Peyer's patch (tissue), 4 donors: ENCODE results near the gene SLC16A3. TPM values are rescaled to one million over a fixed set of nuclear protein-coding genes. Genes with fewer than 3 reads are reported as not detected.

Experiments
- DNase-seq, 3 donors: peaks; one replicate each; pipeline ENCODE4 v3.0.0-alpha.2; 2017 to 2019
- H3K27ac ChIP-seq, 4 donors: fragments of 200-600 bp; sonication (generic); one replicate each; pipeline ENCODE4 v1.5.1; 2016 to 2019
- H3K27me3 ChIP-seq, 2 donors: fragments of 200-600 bp; sonication (generic); one replicate each; pipeline ENCODE4 v1.5.1; 2019
- H3K36me3 ChIP-seq, 3 donors: fragments of 200-600 bp; sonication (generic); one replicate each; pipeline ENCODE4 v1.5.1; 2016 to 2019
- H3K4me1 ChIP-seq, 4 donors: fragments of 200-600 bp; sonication (generic); one replicate each; pipeline ENCODE4 v1.5.1; 2016 to 2019
- H3K4me3 ChIP-seq, 4 donors: fragments of 200-600 bp; sonication (generic); 1 replicate in 3 of 4; 2 replicates in 1 of 4; pipeline ENCODE4 v1.5.1; 2016 to 2019; ENCODE audit warnings: mild to moderate bottlenecking in 1 of 4
- H3K9me3 ChIP-seq, 4 donors: fragments of 200-600 bp; sonication (generic); one replicate each; pipeline ENCODE4 v1.5.1; 2016 to 2019; ENCODE audit warnings: mild to moderate bottlenecking in 1 of 4
- CTCF ChIP-seq, 6 experiments: fragments of 450-650 bp in 4 of 6; fragments of 200-600 bp in 2 of 6; sonication (generic) in 1 of 6; IDR thresholded peaks; one replicate each; pipeline ENCODE4 v1.5.1; 2017 to 2019; ENCODE audit warnings: antibody characterized with exemption in 6 of 6, mild to moderate bottlenecking in 3 of 6, moderate library complexity in 1 of 6
- POLR2A ChIP-seq, 2 donors: fragments of 450-650 bp; IDR thresholded peaks; one replicate each; pipeline ENCODE4 v1.5.1; 2017; ENCODE audit warnings: antibody characterized with exemption in 2 of 2, mild to moderate bottlenecking in 2 of 2, moderate library complexity in 2 of 2
- total RNA-seq, 4 donors: library from RNA; depleted of rRNA; stranded (reverse); fragments of >200 nt; gene quantifications; one replicate each; pipeline ENCODE4 v1.1.0, GENCODE V29; 2016

Gene SLC16A3
- total RNA-seq, 4 donors from 2014 or later: 18.9 to 55.0 (median 35.3) TPM

- Histone ChIP-seq H3K4me1 (peaks cover 0 to 74% (median 38%) of the 10 kb centered on the region in 4 donors), H3K36me3 (peaks cover 0 to under 1% (median 0%) of the 10 kb centered on the region in 3 donors), H3K27me3 (no peaks in the 10 kb centered on the region), H3K9me3 (no peaks in the 10 kb centered on the region), H3K4me3 (peak overlapping the region; percentile 60 to 89 (median 69)), H3K27ac (peak overlapping the region; percentile 95 to 99 (median 96))
- DNase-seq: peak; percentile 75 to 87 (median 84)
- peak in 1 of 2 donors; percentile 61 for TF ChIP-seq POLR2A (IDR thresholded peaks at IDR 0.05)
- TF ChIP-seq CTCF (IDR thresholded peaks at IDR 0.05): peak in 2 of 6 experiments; percentile 3
These were observed 2.9 kb downstream of the SLC16A3 start for GRCh38 chr17:82231562-82232321.

- Histone ChIP-seq H3K27me3 (no peaks in the 10 kb centered on the region), H3K9me3 (no peaks in the 10 kb centered on the region), H3K36me3 (peaks cover 0 to 7% (median 0%) of the 10 kb centered on the region in 3 donors), H3K27ac (peak overlapping the region; percentile 95 to 99 (median 96)), H3K4me1 (peaks cover 0 to 79% (median 38%) of the 10 kb centered on the region in 4 donors), H3K4me3 (peak overlapping the region; percentile 60 to 89 (median 69))
- no peak for TF ChIP-seq CTCF (IDR thresholded peaks at IDR 0.05)
- TF ChIP-seq POLR2A (IDR thresholded peaks at IDR 0.05): no peak
- no peak for DNase-seq
These were observed 3.5 kb downstream of the SLC16A3 start for GRCh38 chr17:82232322-82232820.

- Histone ChIP-seq H3K4me1 (peaks cover 0 to 85% (median 42%) of the 10 kb centered on the region in 4 donors), H3K9me3 (no peaks in the 10 kb centered on the region), H3K27me3 (no peaks in the 10 kb centered on the region), H3K27ac (peak overlapping the region in 1 of 4 donors; percentile 97), H3K36me3 (peaks cover 0 to 14% (median 0%) of the 10 kb centered on the region in 3 donors), H3K4me3 (no peak overlapping the region)
- DNase-seq: peak in 1 of 3 donors; percentile 43
- TF ChIP-seq CTCF (IDR thresholded peaks at IDR 0.05): no peak
- TF ChIP-seq POLR2A (IDR thresholded peaks at IDR 0.05): no peak
These were observed 4.3 kb downstream of the SLC16A3 start for GRCh38 chr17:82232876-82233785.

- Histone ChIP-seq H3K27me3 (no peaks in the 10 kb centered on the region), H3K36me3 (peaks cover 0 to 19% (median 0%) of the 10 kb centered on the region in 3 donors), H3K4me3 (no peak overlapping the region), H3K27ac (peak overlapping the region in 1 of 4 donors; percentile 97), H3K4me1 (peaks cover 2 to 89% (median 48%) of the 10 kb centered on the region in 4 donors), H3K9me3 (no peaks in the 10 kb centered on the region)
- TF ChIP-seq POLR2A (IDR thresholded peaks at IDR 0.05): no peak
- TF ChIP-seq CTCF (IDR thresholded peaks at IDR 0.05): no peak
- DNase-seq: peak in 1 of 3 donors; percentile 31
These were observed 5.6 kb downstream of the SLC16A3 start for GRCh38 chr17:82234211-82235055.
